Erythroblast (primary cell): Measurements from ENCODE around the gene LEO1.

Experiments
- GATA1 ChIP-seq: IDR thresholded peaks from 2 replicates; pipeline ENCODE4 v1.6.1; 2011; ENCODE audit warnings: low read depth, mild to moderate bottlenecking, control low read depth, low read length, moderate library complexity
- POLR2A ChIP-seq: IDR thresholded peaks from 2 replicates; pipeline ENCODE4 v1.6.1; 2011; ENCODE audit warnings: mild to moderate bottlenecking, low read length

DNA sequence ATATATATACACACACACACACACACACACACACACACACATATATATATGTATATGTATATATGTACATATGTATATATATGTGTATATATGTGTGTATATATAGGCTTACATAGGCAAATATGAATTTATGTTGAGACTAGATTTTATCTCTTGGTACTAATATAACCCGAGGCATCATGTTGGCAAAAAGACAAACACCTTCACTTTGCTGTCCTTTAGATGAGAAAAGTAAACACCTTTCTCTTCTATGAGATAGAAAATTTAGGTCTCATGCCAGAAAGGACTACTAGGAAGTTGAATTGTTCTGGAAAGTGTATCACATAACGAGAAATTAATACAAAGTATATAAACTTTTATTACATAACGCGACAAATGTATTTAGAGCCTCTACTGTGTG, 19.6 kb upstream of the LEO1 start:
- TF ChIP-seq POLR2A: no peak
- no peak for TF ChIP-seq GATA1
